Activated CD4-positive, CD25-positive, alpha-beta regulatory T cell treated with anti-CD3 and anti-CD28 coated beads, Interleukin-2, amount 50 U/mL, for 24 hours (primary cell): ENCODE measurements around the gene OR4F6.
A peak's percentile ranks its signal among the peaks of the same experiment; 100 is the strongest.

Experiments used
- ATAC-seq, 2 donors: fragments of 150-1000 bp; cut with Tn5 transposase; one replicate each; pipeline ENCODE4 v1.10.0; 2021; ENCODE audit warnings: mild to moderate bottlenecking in 1 of 2, moderate library complexity in 1 of 2

The OR4F6 gene

GRCh38 chr15:101805605-101806345 lies 2.5 kb downstream of the OR4F6 start:
- ATAC-seq: no peak

GRCh38 chr15:101807345-101807945 lies 4.1 kb downstream of the OR4F6 start:
- ATAC-seq: peak in 1 of 2 donors; percentile 24

GRCh38 chr15:101808201-101808600 lies 4.9 kb downstream of the OR4F6 start:
- ATAC-seq: no peak

- ATAC-seq: no peak
Measured at GRCh38 chr15:101810456-101810855, 7.1 kb downstream of the OR4F6 start.

- ATAC-seq: no peak
Measured at GRCh38 chr15:101810876-101811275, 7.6 kb downstream of the OR4F6 start.

GRCh38 chr15:101811902-101812301 lies 8.6 kb downstream of the OR4F6 start, which contains the start of gene OR4F15:
TSS of gene OR4F15 (plus strand) at chr15:101812202. CDS start at chr15:101818187, 5,985 bp downstream.
- ATAC-seq: no peak

GRCh38 chr15:101813803-101814534 lies 10.7 kb downstream of the OR4F6 start:
- no peak for ATAC-seq

- no peak for ATAC-seq
Measured at GRCh38 chr15:101820781-101821180, 17.5 kb downstream of the OR4F6 start.

- ATAC-seq: no peak
Measured at GRCh38 chr15:101827257-101827656, 23.9 kb downstream of the OR4F6 start.

GRCh38 chr15:101828774-101829173 lies 25.5 kb downstream of the OR4F6 start:
- ATAC-seq: no peak

- no peak for ATAC-seq
Measured at GRCh38 chr15:101841656-101842055, 38.3 kb downstream of the OR4F6 start.

- no peak for ATAC-seq
Measured at GRCh38 chr15:101844916-101845315, 41.6 kb downstream of the OR4F6 start.

- no peak for ATAC-seq
Measured at GRCh38 chr15:101852356-101852755, 49.0 kb downstream of the OR4F6 start.
